RKO (cell line): ENCODE results near the gene CYTH3.

ENCODE experiments used
- DNase-seq: peaks from one replicate; pipeline ENCODE4 v3.0.0-alpha.2; 2016; ENCODE audit warnings: low spot score

The CYTH3 gene

DNA sequence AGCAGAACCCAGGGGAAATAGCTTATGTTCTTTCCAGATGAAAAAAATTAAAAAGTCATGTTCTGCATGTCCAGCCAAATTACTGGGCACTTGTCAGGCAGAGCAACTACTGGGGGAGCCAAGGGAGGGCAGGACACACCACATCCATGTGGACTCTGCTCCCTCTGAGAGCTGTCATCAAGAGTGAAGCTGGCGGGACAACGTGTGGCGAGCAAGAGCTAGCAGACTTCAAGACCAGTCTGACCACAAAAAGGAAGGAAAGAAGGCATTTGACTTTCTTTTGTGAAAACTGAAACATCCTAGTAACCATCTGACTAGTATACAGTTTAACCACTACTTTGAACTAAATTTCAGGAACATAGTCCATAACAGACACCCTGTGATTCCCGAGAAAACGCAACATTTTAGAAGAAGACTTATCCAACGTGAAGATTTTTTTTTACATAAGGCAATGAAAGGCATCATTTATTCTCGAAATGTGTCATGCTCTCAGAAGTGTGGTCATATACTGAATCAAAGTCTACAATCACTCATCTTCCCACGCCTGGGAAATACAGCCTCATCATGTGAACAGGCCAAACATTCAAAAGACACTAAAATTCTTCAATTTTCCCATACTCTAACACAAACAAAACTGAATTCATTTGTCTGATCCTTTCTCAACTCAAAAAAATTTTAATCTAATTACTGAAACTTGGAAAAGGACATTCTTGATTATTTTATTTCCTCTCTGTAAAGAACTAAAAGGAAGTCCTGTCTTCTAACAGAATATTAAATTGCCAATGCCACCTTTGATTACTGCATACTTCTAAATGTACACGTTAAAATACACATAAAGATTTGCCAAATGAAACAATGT, 15.5 kb downstream of the CYTH3 start:
- DNase-seq, result peak; percentile 66

GRCh38 chr7:6256109-6256483, 16.3 kb downstream of the CYTH3 start:
- DNase-seq, result no peak

DNA sequence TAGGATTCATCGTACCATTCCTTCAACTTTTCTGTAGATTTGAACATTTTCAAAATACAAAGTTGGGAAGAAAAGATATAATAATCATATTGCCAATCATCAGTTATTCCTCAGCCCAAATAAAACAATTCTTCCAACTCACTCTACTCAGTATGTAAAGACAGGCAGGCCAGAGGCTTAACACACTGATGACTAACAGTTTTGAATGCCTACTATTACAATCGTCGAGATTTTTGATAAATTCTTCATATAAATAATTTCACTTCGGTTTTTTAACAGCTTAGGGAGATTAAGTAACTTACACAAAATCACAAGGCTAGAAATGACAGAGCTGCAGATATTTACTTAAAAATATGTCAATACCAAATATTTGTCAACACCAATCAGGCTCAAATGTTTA, 17.6 kb downstream of the CYTH3 start:
- DNase-seq, result no peak

DNA sequence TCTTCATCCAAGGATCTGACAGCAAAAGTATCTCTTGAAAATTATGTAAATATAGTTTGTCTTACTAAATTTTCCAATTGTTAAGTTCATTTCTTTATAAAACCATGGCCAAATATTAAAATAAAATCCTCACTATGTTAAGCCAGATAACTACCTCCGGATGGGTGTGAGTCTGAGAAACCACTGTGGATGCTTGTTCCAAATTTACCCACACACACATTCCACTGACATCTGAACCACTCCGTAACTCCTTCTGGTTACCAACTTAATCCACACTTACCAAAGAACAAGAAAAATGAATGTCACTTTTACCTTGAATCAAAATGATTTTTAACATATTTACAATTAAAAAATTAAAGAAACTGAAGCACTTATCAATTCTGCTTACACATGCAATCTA, 19.7 kb downstream of the CYTH3 start:
- no peak for DNase-seq

DNA sequence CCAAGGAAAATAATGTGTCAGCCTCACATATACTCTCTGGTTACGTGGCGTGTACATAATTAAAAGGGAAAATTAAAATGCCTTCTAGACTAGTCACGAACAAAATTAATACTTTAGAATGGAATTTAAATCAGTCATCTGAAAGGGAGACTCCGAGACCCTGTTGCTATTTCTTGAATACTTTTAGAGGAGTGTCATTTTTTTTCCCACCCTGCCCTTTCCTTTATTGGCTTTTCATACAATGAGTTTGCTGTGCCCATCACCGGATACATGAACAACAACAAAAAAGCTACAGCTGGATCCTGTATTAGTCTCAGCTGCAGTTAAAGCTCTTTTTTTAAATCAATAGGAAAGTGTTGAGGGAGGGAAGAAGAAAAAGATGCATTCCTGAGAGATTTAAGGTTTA, 20.1 kb downstream of the CYTH3 start:
- DNase-seq, result no peak

DNA sequence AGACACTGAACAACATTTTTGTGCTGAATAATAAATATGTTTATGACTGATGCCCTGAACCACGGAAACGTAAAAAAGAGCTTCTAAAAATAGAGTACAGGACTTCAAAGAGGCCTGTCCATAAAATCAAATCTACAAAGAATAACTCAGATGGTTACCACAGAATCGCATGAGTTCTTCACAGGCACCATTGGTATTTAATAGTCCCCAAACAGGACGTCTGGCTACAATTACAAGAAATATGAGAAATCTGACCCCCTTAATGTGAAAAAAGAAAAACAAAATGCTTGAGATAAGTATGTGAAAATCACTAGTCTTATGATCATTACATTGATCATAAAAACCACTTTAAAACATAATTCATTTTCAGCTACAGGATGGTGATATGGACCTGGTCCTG, 20.8 kb downstream of the CYTH3 start:
- no peak for DNase-seq

- DNase-seq, result no peak
Measured at GRCh38 chr7:6250364-6250833, 22.0 kb downstream of the CYTH3 start.

DNA sequence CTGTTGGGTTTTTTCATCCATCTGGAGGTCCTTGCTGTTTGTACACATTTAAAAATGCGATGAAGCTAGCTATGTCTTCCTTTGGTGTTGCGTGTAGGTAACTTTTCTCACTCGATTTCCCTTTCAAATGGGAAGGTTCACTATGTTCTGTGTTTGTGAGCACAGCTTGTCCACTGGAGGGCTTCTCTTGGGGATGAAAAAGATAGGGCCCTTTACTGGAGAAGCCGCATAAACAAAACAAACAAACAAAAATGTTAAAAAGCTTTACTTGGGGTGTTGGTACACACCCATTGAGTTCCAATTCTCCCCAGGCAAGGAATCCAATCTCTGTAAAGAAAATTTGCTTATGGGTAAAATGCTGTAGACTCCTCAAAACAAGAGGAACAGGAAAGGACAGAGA, 23.4 kb downstream of the CYTH3 start:
- DNase-seq, result no peak

- no peak for DNase-seq
Measured at GRCh38 chr7:6248581-6248980, 23.8 kb downstream of the CYTH3 start.

GRCh38 chr7:6246251-6246917, 26.0 kb downstream of the CYTH3 start:
- no peak for DNase-seq

GRCh38 chr7:6244021-6244420, 28.4 kb downstream of the CYTH3 start:
- no peak for DNase-seq

DNA sequence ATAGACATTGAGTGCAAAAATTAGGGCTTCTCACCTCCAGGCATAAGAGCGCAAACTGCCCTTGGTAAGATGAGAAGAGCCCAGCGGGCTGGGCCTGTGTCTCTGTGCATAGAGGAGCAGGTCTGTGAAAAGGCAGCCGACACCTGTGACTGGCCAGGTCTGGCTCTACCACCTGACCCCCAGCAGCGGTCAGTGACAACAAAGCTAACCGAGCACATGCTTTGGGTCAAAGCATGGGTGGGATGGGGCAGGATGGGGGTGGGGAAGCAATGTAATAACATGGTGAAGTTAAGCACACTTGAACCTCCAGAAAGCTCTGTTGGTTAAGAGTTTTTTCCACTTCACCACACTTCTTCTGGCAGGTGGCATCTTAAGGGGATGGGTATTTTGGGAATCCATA, 29.3 kb downstream of the CYTH3 start:
- no peak for DNase-seq

GRCh38 chr7:6242561-6242960, 29.9 kb downstream of the CYTH3 start:
- DNase-seq, result no peak

DNA sequence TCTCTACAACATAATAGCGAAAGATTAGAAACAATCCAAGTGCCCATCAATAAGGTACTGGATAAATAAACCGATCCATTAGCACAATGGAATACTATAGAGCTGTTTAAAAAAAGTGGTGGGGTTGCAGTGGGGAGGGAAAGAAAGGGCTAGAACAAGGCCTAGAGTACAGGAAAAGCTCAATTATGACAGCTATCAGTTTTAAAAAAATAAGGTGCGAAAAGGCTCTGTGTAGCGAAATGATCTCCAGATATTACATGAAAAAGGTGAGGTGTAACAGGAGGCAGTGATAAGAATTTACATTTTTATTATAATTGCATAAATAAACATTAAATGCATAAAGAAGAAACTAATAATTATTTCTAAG, 30.8 kb downstream of the CYTH3 start:
- DNase-seq, result no peak

DNA sequence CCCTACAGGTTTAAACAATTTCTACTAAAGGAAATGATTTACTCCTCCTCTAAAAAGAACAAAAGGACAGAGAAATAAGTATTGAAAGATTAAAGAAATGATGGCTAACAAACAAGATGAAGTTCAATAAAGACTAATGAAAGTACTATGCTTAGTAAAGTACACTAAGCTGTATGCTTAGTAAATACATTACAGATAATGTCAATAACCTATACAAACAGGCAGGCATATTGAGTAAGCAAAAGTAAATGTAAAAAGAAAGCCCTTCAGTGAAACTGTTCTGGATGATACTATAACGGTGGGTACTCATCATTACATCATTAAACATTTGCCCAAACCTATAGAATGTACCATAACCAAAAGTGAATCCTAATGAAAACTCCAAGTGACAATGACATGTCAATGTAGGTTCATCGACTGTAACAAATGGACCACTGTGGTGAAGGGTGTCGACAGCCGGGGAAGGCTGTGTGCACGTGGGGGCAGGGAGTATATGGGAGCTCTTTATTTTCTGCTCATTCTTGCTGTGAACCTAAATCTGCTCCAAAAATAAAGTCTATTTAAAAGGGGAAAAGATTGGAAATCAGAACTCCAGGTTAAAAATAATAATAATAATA, 34.0 kb downstream of the CYTH3 start:
- no peak for DNase-seq

- DNase-seq, result no peak
Measured at GRCh38 chr7:6237730-6238129, 34.7 kb downstream of the CYTH3 start.

GRCh38 chr7:6237011-6237410, 35.4 kb downstream of the CYTH3 start:
- no peak for DNase-seq

DNA sequence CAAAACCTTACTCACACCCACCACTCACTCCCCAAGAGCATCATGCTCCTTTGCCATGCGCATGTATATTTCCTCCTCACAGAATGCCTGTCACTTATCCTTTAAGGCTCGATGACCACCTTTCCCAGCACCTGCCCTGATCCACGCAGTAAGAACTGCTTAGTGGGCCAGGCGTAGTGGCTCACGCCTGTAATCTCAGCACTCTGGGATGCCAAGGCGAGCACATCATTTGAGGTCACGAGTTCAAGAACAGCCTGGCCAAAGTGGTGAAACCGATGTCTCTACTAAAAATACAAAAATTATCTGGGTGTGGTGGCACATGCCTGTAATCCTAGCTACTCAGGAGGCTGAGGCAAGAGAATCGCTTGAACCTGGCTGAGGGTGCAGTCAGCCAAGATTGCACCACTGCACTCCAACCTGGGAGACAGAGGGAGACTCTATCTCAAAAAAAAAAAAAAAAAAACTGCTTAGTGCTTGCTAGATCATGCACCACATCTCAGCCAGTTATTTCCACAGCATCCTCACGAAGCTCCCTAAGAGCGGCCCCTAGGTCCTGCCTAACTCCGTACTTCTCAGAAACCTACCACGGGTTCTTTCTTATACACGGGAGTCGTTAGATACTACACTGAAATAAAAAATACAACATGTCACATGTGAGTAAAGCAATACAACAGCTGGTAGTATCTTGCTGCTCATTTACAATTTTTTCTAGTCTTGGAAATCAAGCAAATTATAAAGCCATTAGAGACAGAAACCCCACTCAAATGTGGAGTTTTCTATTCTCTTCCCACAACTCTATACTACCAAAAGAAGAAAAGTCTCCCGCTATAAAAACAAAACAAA, 37.2 kb downstream of the CYTH3 start:
- no peak for DNase-seq

DNA sequence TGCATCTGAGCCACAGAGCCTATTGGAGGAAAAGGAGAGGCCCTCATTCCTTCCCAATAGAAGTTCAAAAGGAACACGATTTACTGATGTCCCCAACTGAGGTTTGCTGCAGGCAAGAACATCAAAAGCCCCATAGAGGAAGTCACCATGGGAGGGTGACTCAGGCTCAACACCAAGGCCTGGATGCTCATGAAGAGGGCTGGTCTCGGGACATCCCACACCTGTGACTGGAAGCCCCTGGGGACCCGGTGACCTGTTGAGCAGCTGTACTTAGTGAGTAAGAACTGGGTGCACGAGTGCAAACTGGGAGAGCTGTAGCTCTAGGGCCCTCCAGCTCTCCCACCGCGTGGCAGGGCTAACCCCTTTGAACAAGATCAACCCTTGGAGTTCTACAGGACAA, 38.0 kb downstream of the CYTH3 start:
- DNase-seq, result no peak

DNA sequence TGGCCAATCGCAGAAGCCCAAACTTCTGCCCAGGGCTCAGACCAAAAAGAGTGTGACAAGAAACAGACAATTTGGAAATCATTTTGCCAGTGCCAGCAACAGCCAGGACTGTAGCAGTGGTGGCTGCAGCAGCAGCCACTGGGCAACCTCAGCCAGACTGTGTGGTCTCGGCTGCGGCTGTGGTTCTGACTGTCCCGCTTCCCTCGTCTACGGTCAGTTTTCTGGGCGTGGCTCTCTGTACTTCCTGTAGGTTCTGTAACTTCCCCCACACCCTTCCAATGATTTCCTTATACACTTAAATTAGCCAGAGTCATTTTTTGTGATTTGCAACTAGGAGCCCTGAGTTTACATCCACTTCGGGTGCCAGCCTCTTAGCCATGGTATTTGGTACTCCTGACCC, 39.9 kb downstream of the CYTH3 start:
- DNase-seq, result no peak

- no peak for DNase-seq
Measured at GRCh38 chr7:6232116-6232515, 40.3 kb downstream of the CYTH3 start.

DNA sequence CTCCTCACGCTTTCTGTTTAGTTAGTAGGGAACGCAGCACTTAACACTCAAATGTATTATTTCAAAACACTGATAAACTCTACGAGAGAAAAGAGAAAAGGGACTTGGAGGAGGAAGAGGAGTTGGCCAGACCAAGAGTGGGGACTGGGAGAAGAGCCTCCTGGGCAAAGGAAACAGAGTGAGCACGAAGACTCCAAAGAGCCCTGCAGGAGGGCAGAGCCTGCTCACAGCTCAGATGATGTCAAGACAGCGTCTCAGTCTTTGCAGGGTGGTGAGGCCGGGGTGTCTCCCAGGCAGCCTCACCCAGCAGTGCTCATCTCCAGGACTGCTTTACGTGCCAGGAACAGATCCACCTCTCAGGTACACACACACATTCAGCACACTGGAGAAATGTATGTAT, 41.2 kb downstream of the CYTH3 start:
- no peak for DNase-seq
